ENCODE results near the gene PLCH1.

The PLCH1 gene, protein sequence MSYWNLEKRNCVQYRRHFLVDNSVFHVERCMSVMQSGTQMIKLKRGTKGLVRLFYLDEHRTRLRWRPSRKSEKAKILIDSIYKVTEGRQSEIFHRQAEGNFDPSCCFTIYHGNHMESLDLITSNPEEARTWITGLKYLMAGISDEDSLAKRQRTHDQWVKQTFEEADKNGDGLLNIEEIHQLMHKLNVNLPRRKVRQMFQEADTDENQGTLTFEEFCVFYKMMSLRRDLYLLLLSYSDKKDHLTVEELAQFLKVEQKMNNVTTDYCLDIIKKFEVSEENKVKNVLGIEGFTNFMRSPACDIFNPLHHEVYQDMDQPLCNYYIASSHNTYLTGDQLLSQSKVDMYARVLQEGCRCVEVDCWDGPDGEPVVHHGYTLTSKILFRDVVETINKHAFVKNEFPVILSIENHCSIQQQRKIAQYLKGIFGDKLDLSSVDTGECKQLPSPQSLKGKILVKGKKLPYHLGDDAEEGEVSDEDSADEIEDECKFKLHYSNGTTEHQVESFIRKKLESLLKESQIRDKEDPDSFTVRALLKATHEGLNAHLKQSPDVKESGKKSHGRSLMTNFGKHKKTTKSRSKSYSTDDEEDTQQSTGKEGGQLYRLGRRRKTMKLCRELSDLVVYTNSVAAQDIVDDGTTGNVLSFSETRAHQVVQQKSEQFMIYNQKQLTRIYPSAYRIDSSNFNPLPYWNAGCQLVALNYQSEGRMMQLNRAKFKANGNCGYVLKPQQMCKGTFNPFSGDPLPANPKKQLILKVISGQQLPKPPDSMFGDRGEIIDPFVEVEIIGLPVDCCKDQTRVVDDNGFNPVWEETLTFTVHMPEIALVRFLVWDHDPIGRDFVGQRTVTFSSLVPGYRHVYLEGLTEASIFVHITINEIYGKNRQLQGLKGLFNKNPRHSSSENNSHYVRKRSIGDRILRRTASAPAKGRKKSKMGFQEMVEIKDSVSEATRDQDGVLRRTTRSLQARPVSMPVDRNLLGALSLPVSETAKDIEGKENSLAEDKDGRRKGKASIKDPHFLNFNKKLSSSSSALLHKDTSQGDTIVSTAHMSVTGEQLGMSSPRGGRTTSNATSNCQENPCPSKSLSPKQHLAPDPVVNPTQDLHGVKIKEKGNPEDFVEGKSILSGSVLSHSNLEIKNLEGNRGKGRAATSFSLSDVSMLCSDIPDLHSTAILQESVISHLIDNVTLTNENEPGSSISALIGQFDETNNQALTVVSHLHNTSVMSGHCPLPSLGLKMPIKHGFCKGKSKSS (N-terminal part only)

DNA sequence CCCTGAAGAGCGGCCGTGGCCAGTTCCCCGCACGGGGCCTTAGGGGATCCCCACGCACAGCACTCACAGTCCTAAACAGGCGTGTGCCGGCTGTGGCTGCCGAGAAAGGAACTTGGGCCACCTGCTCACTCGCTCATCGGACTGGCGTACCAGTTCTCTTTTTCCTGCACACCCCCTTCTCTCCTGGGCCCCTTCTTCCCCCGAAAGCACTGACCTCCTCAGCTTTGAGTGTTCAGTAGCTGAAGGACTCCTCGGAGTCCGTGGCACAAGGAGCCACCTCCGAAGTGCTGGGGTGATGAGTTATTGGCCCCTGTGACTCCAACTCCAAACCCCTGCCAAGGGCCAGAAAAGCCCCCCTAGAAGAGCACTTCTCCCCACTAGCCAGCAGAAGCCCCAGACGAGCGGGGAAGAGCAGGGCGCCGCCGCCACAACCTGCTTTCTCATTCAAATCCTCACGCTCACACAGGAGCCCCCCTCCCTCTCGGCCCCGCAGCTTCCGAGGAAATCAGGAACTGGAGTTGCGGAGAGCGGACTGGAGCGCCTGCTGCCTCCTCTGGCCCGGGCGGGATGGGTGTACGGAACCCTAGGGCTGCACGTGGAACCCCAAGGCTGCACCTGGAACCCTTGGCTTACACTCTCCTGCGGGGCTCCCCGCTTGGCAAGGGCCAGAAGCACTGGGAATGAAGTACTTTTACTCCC is at the start of gene PLCH1:
PLCH1 (minus strand) TSS at position 446 of the 699 bp plus-strand sequence. CDS start 40,847 bp downstream, outside the sequence.
- peak; percentile 41 for DNase-seq

DNA sequence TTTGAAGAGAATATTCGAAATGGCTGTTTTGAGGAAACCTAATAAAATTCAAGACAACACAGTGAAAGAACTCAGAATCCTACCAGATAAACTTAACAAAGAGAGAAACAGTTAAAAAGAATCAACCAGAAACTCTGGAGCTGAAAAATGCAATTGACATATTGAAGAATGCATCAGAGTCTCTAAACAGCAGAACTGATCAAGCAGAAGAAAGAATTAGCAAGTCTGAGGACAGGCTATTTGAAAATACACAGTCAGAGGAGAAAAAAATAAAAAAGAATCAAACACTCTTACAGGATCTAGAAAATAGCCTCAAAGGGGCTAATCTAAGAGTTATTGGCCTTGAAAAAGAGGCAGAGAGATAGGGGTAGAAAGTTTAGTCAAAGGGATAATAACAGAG is 47.7 kb upstream of the PLCH1 start:
- DNase-seq: no peak

DNA sequence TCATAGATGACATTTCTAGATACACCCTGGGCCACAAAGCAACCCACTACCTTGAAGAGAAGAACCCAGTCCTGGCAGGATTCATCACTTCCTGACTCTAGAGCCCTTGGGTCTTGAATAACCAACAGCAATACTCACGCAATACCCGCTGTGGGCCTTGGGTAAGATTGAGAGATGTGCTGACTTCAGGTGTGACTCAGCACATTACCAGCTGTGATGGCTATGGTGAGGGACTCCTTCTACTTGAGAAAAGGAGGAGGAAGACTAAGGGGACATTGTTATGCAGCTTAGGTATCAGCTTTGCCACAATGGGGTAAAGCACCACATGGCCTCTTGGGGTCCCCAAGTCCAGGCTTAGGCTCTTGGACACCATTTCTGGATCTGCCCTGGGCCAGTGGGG is 46.3 kb upstream of the PLCH1 start:
- peak; percentile 9 for DNase-seq

DNA sequence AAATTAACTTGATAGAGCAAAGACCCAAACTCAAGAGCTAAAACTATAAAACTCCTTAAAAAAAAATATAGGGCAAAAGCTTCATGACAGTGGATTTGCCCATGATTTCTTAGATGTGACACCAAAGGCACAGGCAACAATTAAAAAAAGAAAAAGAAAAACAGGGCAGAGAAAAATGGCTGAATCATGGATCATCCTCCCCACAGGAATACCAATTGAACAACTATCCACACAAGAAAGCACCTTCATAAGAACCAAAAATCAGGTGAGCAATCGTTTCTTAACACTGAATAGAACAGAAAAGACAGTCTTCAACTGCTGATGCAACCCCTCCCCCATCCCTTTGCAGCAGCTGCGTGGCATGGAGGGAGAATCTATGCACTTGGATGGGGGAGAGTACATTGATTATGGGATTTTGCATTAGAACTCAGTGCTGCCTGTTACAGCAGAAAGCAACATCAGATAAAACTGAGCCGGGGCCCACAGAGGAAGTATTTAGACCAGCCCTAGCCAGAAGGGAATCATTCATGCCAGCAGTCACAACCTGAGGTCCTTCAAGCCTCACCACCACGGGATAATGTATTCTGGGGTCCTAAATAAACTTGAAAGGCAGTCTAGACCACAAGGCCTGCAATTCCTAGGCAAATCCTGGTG is 45.5 kb upstream of the PLCH1 start:
- DNase-seq: no peak

DNA sequence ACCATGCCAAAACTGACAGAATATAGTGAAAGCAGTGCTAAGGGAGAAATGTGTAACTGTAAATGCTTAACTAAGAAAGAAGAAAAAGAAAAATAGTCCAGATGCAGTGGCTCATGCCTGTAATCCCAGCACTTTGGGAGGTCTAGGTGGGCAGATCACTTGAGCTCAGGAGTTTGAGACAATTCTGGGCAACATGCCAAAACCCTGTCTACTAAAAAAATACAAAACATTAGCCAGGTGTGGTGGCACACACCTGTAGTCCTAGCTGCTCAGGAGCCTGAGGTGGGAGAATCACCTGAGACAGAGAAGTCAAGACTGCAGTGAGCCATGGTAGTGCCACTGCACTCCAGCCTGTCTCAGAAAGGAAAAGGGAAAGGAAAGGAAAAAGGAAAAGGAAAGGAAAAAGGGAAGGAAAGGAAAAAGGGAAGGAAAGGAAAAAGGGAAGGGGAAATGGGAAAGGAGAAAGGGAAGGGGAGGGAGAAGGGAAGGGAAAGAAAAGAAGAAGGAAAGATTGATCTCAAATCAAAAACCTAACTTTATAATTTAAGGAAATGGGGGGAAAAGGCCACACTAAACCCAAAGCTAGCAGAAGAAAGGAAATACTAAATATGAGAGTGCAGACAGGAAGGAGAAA is 40.9 kb upstream of the PLCH1 start:
- no peak for DNase-seq

DNA sequence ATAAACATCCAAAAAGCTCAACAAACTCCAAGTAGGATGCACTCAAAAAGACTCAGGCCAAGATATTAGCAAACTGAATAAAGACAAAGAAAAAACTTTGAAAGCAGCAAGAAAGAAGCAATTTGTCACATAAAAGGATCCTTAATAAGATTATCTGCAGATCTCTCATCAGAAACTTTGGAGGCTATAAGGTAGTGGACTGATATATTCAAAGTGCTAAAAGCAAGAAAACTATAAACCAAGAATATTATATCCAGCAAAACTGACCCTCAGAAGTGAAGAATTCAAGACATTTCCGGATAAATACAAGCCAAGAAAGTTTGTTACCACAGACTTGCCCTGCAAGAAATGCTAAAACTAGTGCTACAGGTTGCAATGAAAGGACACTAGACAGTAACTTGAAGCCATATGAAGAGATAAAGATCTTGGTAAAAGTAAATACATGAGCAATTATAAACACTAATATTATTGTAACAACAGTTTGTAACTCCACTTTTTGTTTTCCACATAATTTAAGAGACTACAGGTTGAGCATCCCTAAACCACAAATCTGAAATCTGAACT is 37.6 kb upstream of the PLCH1 start:
- no peak for DNase-seq

DNA sequence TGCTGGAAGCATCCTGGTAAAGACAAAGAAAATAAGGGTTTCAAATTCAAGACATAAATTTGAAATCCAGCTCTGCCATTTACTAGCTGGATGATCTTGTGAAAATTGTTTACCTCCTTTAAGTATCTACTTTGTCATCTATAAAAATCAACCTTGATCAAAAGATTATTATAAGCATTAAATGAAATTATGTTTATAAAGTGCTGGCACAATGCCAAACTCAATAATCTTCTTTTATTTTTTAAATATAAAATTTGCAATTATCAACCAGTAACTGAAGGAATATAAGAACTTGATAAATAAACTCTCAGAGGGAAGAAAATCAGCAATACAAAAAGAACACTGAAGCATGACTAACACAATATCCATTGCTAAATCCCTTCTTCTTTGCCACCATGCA is 35.4 kb upstream of the PLCH1 start:
- DNase-seq: no peak

DNA sequence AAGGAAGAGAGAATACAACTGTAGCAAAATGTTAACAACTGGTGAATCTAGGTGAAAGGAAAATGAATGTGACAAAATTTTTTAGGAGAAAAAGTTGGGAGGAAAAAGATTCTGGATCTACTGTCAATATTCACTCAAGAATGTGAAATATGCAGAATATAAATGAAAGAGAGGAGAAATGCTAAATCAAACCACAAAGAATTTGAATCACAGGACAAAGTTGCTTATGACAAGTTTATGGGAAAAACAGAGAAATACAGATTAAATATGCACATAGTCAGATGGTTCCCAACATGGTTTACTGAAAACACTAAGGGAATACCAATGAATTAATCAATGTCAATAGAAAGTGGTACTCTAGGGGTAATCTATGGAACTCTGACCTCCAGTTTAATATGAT is 33.6 kb upstream of the PLCH1 start:
- DNase-seq: no peak

DNA sequence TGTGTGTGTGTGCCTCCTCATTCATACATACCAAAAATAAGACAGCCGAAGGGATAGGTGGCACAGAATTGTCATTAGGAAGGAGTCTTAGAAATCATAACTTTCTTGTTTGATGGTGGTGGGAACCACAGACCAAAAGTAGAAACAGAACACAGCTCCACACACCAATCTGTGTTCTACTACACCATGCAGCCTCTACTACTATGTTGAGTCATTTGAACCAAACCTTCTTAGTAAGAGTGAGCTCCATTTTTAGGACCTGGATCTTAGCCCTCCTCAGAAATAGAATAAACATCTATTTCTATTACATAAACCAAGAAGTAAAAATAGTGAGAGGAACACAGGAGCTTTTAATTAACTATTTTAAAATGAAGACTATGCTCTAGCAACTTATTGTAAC is 27.9 kb upstream of the PLCH1 start:
- no peak for DNase-seq

DNA sequence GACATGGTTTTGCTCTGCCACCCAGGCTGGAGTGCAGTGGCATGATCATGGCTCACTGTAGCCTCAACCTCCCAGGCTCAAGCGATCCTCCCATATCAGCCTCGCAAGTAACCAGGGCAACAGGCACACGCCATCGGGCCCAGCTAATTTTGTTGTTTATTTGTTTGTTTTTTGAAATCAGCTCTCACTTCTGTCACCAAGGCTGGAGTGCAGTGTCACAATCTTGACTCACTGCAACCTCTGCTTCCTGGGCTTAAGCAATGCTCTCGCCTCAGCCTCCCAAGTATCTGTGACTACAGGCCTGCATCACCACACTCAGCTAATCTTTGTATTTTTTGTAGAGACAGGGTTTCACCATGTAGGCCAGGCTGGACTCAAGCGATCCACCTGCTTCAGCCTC is 26.3 kb upstream of the PLCH1 start:
- peak; percentile 9 for DNase-seq

DNA sequence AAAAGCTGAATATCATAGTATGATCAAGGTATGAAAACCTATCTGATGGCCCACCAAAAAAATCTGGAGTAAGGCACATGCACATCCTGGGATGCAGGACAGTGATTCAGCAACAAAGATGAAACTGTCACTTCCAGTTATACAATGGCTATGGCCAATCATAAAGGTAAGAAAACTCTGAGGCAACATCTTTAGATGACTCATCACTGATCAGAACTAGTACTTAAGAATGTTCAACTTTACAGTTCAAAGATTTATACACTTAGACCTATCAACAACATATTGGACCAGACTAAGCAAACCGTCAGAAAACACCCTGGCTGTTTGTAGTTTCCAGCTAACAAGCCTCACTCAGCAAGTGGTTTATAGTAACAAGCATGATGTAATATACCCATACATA is 21.3 kb upstream of the PLCH1 start:
- no peak for DNase-seq

DNA sequence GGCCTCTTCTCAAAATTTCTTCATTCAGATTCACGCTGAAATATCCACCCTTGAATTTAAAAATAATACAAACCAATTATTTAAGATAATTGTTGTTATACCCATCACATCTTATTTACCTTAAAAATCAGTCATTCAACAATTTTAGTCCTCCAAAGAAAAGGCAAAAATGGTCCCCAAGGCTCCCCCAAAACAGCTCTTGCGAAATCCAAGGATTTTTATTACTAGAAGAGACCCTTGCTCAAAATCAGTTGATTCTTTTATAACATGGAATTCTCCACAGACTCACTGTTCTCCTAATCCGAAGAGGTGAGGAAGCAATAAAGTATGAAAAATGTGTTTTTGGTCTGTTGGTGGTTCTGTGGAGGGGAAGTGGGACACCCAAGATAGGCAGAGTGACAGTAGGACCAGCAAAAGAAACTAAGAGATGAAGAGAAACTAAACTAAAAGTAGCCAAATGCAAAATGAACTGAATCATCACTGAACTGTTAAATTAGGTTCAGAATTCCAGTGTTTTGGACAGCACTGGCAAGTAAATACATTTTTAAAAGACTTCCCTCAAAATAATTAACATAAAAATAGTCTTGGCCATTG is 19.1 kb upstream of the PLCH1 start:
- DNase-seq: no peak

DNA sequence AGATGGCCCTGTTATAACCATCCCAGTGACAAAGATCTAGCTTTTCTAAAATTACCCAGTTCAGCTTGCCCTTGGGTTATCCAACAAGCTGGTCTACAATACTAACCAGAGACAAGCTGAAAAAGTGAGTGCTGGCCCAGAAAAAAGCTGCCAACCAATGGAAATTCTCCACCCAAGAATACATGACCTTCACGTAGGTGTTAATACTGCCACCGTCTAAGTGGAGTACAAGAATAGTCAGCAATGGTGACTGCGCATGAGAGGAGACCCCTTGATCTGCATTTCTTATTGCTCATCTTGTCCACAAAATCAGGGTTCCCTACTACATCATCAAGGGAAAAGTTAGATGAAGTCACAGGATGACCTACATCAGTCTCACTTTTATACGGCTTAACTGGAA is 15.8 kb upstream of the PLCH1 start:
- DNase-seq: no peak

DNA sequence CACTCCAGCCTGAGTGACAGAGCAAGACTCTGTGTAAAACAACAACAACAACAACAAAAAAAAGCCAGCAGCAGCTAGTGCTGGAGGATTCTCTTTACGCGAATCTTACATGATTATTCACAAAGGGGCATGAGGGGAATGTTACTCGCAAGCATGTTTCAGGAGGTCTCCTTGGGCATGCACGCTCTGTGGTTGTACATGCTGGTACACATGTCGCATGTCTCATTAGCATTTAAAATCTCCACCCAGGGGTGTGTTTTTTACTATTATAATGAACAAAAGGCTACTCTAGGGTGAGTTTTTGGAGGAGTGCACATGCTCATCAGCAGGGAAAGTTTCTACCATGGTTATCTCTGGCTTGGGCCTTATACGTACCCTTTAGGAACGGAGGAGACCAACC is 12.7 kb upstream of the PLCH1 start:
- DNase-seq: no peak

DNA sequence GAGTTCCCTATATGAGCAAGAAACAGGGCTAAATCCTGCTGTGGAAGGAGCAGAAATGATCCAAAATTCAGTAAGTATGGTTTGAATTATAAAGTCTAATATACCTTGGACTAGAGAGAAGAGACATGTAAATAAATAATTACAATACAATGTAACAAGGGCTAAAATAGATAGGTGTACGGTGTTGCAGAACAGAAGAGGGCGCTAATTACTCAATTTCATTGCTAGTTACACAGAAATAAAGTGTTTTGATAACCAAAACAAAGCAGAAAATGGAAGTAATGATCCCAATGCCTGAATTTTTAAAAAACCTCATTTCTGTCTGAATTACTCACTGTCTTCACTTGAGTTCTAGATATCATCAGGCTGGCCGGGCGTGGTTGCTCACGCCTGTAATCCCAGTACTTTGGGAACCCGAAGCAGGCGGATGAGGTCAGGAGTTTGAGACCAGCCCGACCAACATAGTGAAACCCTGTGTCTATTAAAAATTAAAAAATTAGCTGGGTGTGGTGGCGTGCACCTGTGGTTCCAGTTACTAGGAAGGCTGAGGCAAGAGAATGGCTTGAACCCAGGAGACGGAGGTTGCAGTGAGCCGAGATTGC is 8.3 kb upstream of the PLCH1 start:
- DNase-seq: peak; percentile 52

DNA sequence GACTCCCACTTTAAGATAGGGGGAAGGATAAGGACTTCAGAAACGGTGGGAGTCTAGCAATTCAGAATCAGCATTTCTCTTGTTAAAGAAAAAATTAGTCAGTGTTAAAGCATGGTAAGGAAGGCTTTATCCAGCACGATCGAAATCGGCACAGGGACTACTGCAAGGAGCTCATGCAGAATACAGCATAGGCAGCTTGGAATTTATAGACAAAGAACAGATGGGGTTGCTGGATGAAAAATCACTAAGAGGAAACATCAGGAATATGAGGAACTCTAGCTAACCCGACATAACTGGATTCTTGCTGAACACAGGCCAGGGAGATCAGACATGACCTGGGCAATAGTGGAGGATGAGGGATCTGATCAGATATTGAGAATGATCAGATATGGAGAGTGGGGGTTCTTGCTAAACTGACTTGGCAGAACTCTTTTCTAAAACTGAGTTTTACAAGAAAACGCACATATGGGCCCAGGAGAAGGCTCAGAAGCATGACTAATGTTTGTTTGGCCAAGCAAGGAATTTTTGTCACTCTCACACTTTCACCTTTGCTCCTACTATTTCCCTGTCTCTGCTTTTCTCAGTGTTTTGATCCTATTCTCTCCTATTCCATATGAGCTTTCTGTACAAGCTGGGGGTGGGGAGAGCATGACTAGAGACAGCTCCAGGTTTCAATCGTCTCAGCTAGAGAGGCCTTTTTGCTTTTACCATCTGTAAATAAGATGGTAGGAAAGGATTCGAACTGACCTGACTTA is 3.9 kb upstream of the PLCH1 start:
- no peak for DNase-seq

DNA sequence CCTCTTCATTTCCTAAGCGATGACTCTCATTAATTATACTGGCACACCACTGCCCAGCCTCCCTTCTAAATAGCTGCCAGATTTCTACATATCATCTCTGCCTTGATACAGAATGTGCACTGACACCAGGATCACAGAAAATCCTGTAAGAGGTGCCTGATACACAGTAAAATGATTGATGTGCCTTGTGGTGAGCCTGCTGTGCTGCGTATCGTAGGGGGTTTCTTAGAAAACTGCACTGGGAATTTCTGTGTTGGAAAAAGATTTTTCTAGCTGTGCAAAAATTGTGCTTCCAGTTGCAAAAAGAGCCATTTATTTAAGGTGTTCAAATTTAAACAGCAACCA is 3.0 kb upstream of the PLCH1 start:
- DNase-seq: no peak

DNA sequence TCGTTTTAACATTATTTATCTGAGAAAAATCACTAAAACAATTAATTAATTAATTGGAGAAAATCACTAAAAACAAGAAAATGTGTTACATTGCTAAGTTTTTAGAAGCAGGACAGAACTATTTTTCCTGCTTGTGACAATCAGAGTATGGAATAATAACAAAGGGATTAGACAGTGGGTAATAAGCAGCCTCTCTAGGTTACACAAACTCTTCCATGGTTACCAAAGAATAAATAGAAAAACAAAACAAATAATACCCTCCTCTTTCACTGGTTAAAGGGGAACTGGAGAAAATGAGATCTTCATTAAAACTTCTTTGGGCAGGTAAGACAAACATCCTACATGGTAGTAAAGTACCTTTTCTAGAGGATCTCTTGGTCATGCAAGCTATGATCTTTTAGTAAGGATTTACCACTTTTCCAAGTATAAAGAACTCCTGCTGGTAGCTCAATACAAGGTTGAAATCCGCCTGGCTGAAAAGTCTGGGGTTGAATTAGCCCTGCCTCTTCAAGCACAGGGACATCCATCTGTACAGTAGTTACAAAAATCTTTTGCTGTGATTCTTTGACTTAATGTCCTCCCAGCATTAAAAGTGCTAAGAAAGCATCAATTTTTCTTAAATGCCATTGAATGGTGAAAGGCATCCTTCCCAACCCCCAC is 2.5 kb upstream of the PLCH1 start:
- no peak for DNase-seq

DNA sequence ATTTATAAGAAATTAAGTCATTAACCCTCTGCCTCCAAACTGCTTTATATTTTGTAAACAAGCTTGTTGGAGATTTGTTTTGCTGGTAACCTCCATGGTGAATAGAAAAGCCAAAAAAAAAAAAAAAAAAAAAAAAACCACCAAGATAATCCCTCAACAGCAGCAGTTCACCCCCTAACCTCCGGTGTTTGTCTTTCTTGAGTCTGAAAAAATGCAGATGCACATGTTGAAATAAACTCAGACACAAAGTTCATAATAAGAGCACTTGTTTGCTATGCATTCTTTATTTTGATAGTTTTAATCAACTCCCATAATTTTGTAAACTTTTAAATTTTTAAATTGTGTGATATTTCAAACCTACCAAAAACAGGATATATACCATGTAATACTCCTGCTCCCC is 1.8 kb upstream of the PLCH1 start:
- DNase-seq: no peak
